Pulmonary artery endothelial cell (primary cell): ENCODE data around the gene C1QTNF8. TPM values are rescaled to one million over a fixed set of nuclear protein-coding genes. Genes with fewer than 3 reads are reported as not detected.

ENCODE experiments used
- DNase-seq: peaks from one replicate; pipeline ENCODE4 v3.0.0-alpha.2; 2011; ENCODE audit warnings: low read depth, low spot score
- total RNA-seq: library from RNA; depleted of rRNA; stranded (reverse); fragments of >200 nt; gene quantifications from 2 replicates; pipeline ENCODE4 v1.2.3, GENCODE V29; 2014

C1QTNF8 gene
- total RNA-seq = not detected in 2 replicates

GRCh38 chr16:1096169-1097082 is at the start of gene C1QTNF8:
TSS of gene C1QTNF8 (minus strand) at chr16:1096244. CDS start at chr16:1094922, 1,322 bp downstream.
- DNase-seq = no peak

GRCh38 chr16:1145383-1146100 is 49.5 kb upstream of the C1QTNF8 start:
- no peak for DNase-seq

- no peak for DNase-seq
Observed at GRCh38 chr16:1144476-1145382, 48.7 kb upstream of the C1QTNF8 start.

GRCh38 chr16:1143761-1144450 is 47.9 kb upstream of the C1QTNF8 start:
- DNase-seq = no peak

- no peak for DNase-seq
Observed at GRCh38 chr16:1142911-1143310, 46.9 kb upstream of the C1QTNF8 start.

- DNase-seq = no peak
Observed at GRCh38 chr16:1141716-1142115, 45.7 kb upstream of the C1QTNF8 start.

GRCh38 chr16:1141191-1141590 is 45.1 kb upstream of the C1QTNF8 start:
- DNase-seq = no peak

- no peak for DNase-seq
Observed at GRCh38 chr16:1140582-1141162, 44.6 kb upstream of the C1QTNF8 start.

GRCh38 chr16:1137604-1138003 is 41.6 kb upstream of the C1QTNF8 start:
- DNase-seq = no peak

GRCh38 chr16:1135459-1135825 is 39.4 kb upstream of the C1QTNF8 start:
- no peak for DNase-seq

GRCh38 chr16:1134776-1135458 is 38.9 kb upstream of the C1QTNF8 start:
- no peak for DNase-seq

- no peak for DNase-seq
Observed at GRCh38 chr16:1133810-1134520, 37.9 kb upstream of the C1QTNF8 start.

- no peak for DNase-seq
Observed at GRCh38 chr16:1133271-1133670, 37.2 kb upstream of the C1QTNF8 start.

GRCh38 chr16:1132431-1132830 is 36.4 kb upstream of the C1QTNF8 start:
- DNase-seq = no peak

- no peak for DNase-seq
Observed at GRCh38 chr16:1131378-1131994, 35.4 kb upstream of the C1QTNF8 start.

GRCh38 chr16:1130382-1130781 is 34.3 kb upstream of the C1QTNF8 start:
- DNase-seq = no peak

- no peak for DNase-seq
Observed at GRCh38 chr16:1129106-1129960, 33.3 kb upstream of the C1QTNF8 start.
